HUES64 (cell line): Measurements from ENCODE around the gene GALNT13.

Experiments used
- H3K27ac ChIP-seq: 2 replicates; pipeline ENCODE4 v1.7.0; 2013; ENCODE audit warnings: low read depth, low read length, inconsistent platforms
- H3K27me3 ChIP-seq: 2 replicates; pipeline ENCODE4 v1.6.1; 2013; ENCODE audit warnings: mild to moderate bottlenecking, low read length; ENCODE audit not compliant: insufficient read depth
- H3K36me3 ChIP-seq: 2 replicates; pipeline ENCODE4 v1.6.1; 2013; ENCODE audit warnings: mild to moderate bottlenecking, low read length; ENCODE audit not compliant: insufficient read depth
- H3K4me1 ChIP-seq: 2 replicates; pipeline ENCODE4 v1.6.1; 2013; ENCODE audit warnings: mild to moderate bottlenecking, low read length, moderate library complexity; ENCODE audit not compliant: insufficient read depth
- H3K4me3 ChIP-seq: 2 replicates; pipeline ENCODE4 v1.5.1; 2013; ENCODE audit warnings: mild to moderate bottlenecking, low read length, moderate library complexity
- H3K9ac ChIP-seq: 2 replicates; pipeline ENCODE4 v1.6.1; 2013; ENCODE audit warnings: mild to moderate bottlenecking, low read depth, low read length
- H3K9me3 ChIP-seq: 2 replicates; pipeline ENCODE4 v1.6.1; 2013; ENCODE audit warnings: low read depth, low read length; ENCODE audit not compliant: insufficient read depth
- WGBS: fragments of 150-250, 120-280 bp; methylation state at CpG from one replicate; pipeline ENCODE4 v1.1.7; 2013; ENCODE audit warnings: missing lambda C conversion rate; 5-methylcytosine and 5-hydroxymethylcytosine counted together

GALNT13 gene

DNA sequence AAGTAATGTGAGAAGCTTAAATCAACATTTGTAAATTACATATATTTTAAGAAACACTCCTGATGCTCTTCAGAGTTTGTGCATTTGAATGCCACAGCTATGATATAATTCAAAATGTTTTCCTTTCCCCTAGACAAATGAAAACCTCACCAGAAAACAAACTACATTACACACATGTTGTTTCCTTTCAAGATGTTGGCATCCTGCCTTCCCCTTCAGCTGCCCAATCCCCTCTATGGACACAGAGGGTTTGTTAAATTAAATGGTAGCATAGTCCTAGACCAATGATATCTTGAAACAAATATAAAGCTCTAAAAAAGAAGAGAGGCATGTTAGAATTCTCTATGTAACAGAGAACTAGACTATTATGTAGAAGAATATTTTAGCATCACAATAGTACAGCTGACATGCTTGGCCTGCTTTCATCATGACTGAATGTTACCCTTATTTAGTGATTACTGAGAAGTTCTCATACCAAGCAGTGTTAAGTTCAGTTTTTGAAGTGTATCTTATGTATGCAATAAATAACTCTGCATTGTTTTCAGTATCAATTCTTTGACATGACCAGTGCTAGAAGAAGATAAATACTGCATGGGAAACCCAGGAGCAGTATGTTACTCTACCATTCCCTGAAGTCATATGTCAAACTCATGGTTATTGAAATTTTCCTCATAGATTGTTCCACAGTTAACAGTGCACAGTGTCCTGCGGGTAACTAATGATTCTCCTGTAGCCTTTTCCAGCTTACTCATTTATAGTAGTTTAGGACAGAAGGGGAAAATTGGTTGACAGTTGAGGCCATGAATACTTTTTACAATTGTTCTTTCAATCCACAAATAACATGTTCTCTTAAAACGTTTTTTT lies 510.4 kb downstream of the GALNT13 start:
- Histone ChIP-seq H3K4me1 (peaks cover 17% of the 10 kb centered on the region), H3K27me3 (no peaks in the 10 kb centered on the region), H3K9ac (no peak overlapping the region), H3K36me3 (no peaks in the 10 kb centered on the region), H3K9me3 (no peaks in the 10 kb centered on the region), H3K4me3 (no peak overlapping the region), H3K27ac (no peak overlapping the region)
- WGBS: 82% methylated on average over 1 of the region's 2 CpGs

DNA sequence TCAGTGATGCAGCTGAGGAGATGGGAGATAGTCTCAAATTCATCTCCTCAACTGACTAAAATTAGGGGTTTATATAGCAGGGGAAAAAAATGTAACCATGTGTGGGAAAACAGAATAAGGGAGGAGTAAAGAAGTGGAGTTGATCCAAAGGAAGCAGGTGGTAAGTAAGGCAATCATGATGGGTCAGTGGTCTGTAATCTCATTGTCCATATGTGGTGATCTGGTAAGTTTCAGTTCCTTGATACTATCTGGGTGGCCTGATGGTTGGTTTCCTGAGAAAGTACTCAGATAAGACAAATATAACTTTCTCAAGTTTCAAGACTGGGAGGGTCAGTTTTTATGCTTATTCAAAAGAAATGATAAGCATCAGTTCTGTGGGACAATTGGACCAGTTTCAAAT lies 514.5 kb downstream of the GALNT13 start:
- Histone ChIP-seq H3K4me1 (peaks cover 17% of the 10 kb centered on the region), H3K4me3 (no peak overlapping the region), H3K27me3 (no peaks in the 10 kb centered on the region), H3K9ac (no peak overlapping the region), H3K27ac (no peak overlapping the region), H3K9me3 (0 out of 2 replicates have a peak, but pooled peaks cover 3% of the 10 kb centered on the region), H3K36me3 (no peaks in the 10 kb centered on the region)

DNA sequence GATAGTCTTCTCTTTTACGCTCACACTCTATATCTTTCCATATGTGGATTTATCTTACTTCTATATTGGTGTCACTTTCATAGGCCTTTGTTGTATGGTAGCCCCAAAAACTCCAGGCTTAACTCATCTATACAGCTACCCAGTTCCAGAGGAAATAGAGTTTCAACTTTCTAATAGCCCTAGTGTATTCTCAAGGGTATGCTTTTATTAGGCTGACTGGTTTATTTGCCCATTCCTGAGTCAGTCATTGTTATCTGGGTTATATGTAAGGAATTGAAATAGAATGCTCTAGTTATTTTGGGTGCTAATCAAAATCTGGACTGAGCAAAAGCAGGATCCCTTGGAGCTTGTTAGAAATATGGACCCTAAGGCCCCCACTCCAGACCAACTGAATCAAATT lies 519.3 kb downstream of the GALNT13 start:
- H3K4me1 ChIP-seq: no peaks in the 10 kb centered on the region
- H3K4me3 ChIP-seq: no peak overlapping the region
- H3K27ac ChIP-seq: no peak overlapping the region
- no peaks in the 10 kb centered on the region for H3K36me3 ChIP-seq
- no peak overlapping the region for H3K9ac ChIP-seq
- no peaks in the 10 kb centered on the region for H3K27me3 ChIP-seq
- WGBS: 86% methylated on average over 1 of the region's 1 CpG
- 0 out of 2 replicates have a peak, but pooled peaks cover 3% of the 10 kb centered on the region for H3K9me3 ChIP-seq

DNA sequence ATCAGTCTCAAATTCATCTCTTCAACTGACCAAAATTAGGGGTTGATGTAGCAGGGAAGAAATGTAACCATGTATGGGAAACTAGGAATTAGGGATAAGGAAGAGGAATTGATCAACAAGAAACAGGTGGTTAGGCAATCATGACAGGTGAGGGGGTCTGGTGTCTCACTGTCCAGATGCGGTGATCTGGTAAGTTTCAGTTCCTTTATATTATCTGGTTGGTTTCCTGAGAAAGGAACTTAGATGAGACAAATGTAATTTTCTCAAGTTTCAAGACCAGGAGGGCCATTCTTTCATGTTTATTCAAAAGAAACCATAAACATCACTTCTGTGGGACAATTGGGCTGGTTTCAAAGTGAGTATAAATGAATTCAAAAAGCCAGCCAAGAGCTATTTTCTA lies 520.5 kb downstream of the GALNT13 start:
- WGBS: 100% methylated on average over 1 of the region's 1 CpG
- no peaks in the 10 kb centered on the region for H3K36me3 ChIP-seq
- no peaks in the 10 kb centered on the region for H3K4me1 ChIP-seq
- H3K9ac ChIP-seq: no peak overlapping the region
- H3K27ac ChIP-seq: no peak overlapping the region
- H3K4me3 ChIP-seq: no peak overlapping the region
- H3K9me3 ChIP-seq: 0 out of 2 replicates have a peak, but pooled peaks cover 3% of the 10 kb centered on the region
- no peaks in the 10 kb centered on the region for H3K27me3 ChIP-seq

DNA sequence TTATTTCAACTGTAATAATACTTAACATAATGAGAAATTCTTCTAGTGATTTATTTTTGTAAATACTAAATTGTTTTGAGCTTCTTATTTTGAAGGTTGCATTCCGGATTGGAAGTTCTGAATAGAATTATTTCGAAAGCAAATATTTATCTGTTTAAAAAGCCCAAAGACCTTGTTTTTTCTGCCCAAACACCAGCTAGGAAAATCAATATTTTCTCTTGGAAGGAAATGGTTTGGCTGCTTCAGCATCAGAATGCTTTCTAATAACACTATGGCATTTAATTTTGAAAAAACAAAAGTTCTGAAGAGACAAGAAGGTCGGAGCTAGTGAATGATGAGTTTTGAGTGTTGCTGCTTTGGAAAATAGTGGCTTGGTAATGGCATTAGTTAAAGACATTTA lies 522.9 kb downstream of the GALNT13 start:
- Histone ChIP-seq H3K4me3 (no peak overlapping the region), H3K27ac (no peak overlapping the region), H3K36me3 (no peaks in the 10 kb centered on the region), H3K9me3 (0 out of 2 replicates have a peak, but pooled peaks cover 3% of the 10 kb centered on the region), H3K9ac (no peak overlapping the region), H3K27me3 (no peaks in the 10 kb centered on the region), H3K4me1 (no peaks in the 10 kb centered on the region)
- WGBS: 82% methylated on average over 2 of the region's 3 CpGs

DNA sequence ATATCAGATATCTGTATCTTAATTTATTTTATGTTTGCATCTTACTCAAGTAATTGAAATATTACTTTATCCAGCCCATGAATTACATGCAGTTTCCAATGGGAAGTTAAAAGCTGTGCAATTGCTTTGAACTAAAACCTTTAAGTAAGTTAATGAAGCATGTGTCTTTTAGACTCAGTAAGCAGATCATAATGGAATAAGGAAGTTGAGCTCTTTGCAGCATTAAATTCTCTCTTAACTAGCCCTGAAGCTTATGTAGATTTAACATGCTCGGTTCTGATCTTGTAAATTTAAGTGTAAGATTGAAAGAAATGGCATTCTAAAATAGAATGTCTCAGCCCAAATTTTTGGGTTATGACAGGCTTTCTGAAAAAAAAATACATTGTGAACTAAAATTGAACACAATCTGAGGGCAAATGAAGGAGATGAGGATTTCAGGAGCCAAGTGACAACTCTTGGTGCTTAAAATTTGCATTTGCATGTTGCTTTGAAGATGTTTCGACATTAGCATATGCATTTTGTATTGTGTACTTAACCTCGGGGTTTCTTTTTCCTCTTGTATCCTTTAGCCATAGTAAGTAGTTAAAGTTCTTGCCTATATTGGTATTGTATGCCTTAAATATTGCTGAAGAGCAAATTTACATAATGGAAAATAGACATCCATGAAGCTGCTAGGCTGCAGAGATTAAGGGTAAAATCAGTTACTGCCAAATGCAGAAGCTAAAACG lies 529.0 kb downstream of the GALNT13 start:
- Histone ChIP-seq H3K4me3 (no peak overlapping the region), H3K9ac (no peak overlapping the region), H3K27ac (no peak overlapping the region), H3K27me3 (no peaks in the 10 kb centered on the region), H3K4me1 (peaks cover 19% of the 10 kb centered on the region), H3K9me3 (no peaks in the 10 kb centered on the region), H3K36me3 (no peaks in the 10 kb centered on the region)
- 21% methylated on average over 4 of the region's 4 CpGs for WGBS

DNA sequence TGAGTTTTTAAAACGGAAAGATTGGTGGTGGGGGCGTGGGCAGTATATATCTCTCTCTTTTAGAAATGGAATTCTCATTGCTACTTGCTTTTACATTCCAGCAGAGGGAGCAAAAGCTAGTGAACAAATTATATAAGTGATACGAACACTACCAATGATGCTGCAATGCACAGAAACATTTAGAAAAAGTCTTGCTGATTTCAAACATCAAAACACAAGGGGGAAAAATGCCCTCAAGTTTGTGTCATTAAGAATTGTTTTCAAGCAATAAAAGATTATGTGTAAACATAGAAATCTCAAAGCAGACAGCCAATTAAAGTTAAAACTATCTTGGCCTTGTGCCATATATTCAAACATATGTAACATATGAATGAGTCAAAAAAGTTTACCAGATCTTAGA lies 530.5 kb downstream of the GALNT13 start:
- WGBS: 70% methylated on average over 2 of the region's 3 CpGs
- Histone ChIP-seq H3K4me3 (no peak overlapping the region), H3K9me3 (no peaks in the 10 kb centered on the region), H3K36me3 (no peaks in the 10 kb centered on the region), H3K27me3 (no peaks in the 10 kb centered on the region), H3K4me1 (peaks cover 19% of the 10 kb centered on the region), H3K27ac (no peak overlapping the region), H3K9ac (no peak overlapping the region)

DNA sequence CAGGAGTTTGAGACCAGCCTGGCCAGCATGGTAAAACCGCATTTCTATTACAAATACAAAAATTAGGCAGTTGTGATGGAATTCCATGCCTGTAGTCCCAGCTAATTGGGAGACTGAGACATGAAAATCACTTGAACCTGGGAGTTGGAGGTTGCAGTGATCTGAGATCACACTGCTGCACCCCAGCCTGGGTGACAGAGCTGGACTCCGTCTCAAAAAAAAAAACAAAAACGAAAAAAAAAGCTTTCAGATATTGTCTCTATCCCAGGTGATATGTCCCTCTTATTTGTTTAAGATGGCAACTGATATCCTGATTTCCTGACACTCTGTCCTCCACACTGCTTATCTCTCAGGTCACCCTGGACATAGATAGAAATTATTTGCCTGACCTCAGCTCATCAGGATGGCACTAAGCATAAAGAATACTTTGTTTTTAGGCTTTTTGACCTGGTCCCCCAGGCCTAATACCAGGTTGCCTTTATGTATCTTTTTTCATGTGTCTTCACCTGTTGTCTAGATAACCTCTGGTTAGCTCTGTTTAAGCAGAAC lies 531.6 kb downstream of the GALNT13 start:
- Histone ChIP-seq H3K36me3 (no peaks in the 10 kb centered on the region), H3K27ac (no peak overlapping the region), H3K9me3 (no peaks in the 10 kb centered on the region), H3K27me3 (no peaks in the 10 kb centered on the region), H3K4me3 (no peak overlapping the region), H3K9ac (no peak overlapping the region), H3K4me1 (peaks cover 19% of the 10 kb centered on the region)
- 97% methylated on average over 3 of the region's 3 CpGs for WGBS

DNA sequence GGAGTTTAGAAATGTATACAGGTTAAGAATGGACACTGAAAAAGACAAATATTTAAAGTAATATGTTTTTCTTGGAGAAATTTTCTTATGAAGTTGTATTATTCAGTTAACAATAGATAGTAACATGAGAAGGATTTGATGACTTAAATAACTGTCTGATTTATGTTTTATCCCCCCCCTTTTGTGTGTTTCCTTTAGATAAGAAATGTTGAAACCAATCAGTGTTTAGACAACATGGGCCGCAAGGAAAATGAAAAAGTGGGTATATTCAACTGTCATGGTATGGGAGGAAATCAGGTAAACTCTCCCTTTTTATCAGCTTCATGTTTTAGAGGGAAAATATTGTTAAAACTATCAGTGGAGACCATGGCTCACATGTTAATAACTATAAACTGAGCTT lies 537.1 kb downstream of the GALNT13 start:
- Histone ChIP-seq H3K4me3 (no peak overlapping the region), H3K27ac (no peak overlapping the region), H3K9me3 (no peaks in the 10 kb centered on the region), H3K27me3 (no peaks in the 10 kb centered on the region), H3K36me3 (no peaks in the 10 kb centered on the region), H3K4me1 (no peaks in the 10 kb centered on the region), H3K9ac (no peak overlapping the region)
- 88% methylated on average over 1 of the region's 1 CpG for WGBS

DNA sequence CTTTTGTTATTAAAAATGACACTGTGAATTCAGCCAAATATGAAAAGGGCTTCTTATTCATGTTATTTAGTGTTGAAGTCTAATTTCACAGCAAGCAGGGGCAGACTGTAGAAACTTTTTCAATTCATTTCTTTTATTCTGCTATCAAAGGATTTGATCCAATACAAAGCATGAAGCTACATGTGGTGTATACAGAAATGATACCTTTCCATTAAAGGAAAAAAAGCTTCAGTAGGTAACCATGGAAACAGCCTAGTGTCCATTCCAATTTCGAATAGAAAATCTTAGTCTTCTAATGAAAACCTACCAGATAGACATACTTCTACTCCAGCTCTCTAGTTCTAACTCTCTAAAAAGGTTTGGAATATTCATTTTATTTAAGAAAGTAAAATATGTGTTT lies 550.5 kb downstream of the GALNT13 start:
- WGBS: 92% methylated on average over 1 of the region's 1 CpG
- no peak overlapping the region for H3K4me3 ChIP-seq

DNA sequence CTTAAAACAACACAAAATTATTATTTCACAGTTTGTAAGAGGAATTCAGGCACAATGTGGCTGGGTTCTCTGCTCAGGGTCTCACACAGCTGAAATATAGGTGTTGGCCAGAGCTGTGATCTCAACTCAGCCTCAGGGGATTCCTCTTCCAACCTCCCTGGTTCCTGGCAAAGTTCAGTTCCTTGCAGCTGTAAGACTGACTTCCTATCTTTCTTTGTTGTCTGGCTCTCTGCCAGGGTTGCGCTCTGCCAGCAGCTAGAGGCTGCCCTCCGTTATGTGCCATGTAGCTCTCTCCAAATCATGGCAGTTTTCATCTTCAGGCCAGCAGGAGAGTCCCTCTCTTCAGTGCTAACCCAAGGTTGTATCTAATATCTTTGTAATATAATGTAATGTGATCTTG lies 554.3 kb downstream of the GALNT13 start:
- 90% methylated on average over 2 of the region's 2 CpGs for WGBS
- Histone ChIP-seq H3K9ac (no peak overlapping the region), H3K36me3 (no peaks in the 10 kb centered on the region), H3K27me3 (no peaks in the 10 kb centered on the region), H3K9me3 (0 out of 2 replicates have a peak, but pooled peaks cover under 1% of the 10 kb centered on the region), H3K4me3 (no peak overlapping the region), H3K4me1 (no peaks in the 10 kb centered on the region), H3K27ac (no peak overlapping the region)

More for the DNA sequence above, 550.5 kb downstream of the GALNT13 start:
- H3K9me3 ChIP-seq: no peaks in the 10 kb centered on the region
- H3K27me3 ChIP-seq: no peaks in the 10 kb centered on the region
- no peaks in the 10 kb centered on the region for H3K36me3 ChIP-seq
- H3K27ac ChIP-seq: no peak overlapping the region
- H3K9ac ChIP-seq: no peak overlapping the region
- no peaks in the 10 kb centered on the region for H3K4me1 ChIP-seq
